IPS-20b (cell line): ENCODE results near the gene SRCIN1.
"Not testable (repeated sequence)": the region's sequence is repeated elsewhere in the genome, so short reads cannot be mapped to it uniquely, and the experiment has no call there.

ENCODE experiments used
- H3K27ac ChIP-seq: one replicate; pipeline ENCODE4 v1.5.1; 2013; ENCODE audit warnings: low read length
- H3K27me3 ChIP-seq: 2 replicates; pipeline ENCODE4 v1.6.1; 2013; ENCODE audit warnings: mild to moderate bottlenecking, low read length, inconsistent platforms; ENCODE audit not compliant: insufficient read depth
- H3K36me3 ChIP-seq: 2 replicates; pipeline ENCODE4 v1.6.1; 2013; ENCODE audit warnings: low read depth, mild to moderate bottlenecking, inconsistent platforms, low read length, moderate library complexity; ENCODE audit not compliant: insufficient read depth
- H3K4me1 ChIP-seq: 2 replicates; pipeline ENCODE4 v1.6.1; 2013; ENCODE audit warnings: mild to moderate bottlenecking, control low read depth, inconsistent platforms, low read length, moderate library complexity; ENCODE audit not compliant: insufficient read depth
- H3K4me3 ChIP-seq: 2 replicates; pipeline ENCODE4 v1.5.1; 2013; ENCODE audit warnings: mild to moderate bottlenecking, low read length, inconsistent platforms
- H3K9ac ChIP-seq: 2 replicates; pipeline ENCODE4 v1.6.1; 2013; ENCODE audit warnings: low read depth, mild to moderate bottlenecking, inconsistent platforms, low read length, moderate library complexity
- H3K9me3 ChIP-seq: 2 replicates; pipeline ENCODE4 v1.6.1; 2013; ENCODE audit warnings: mild to moderate bottlenecking, low read depth, low read length, inconsistent platforms; ENCODE audit not compliant: insufficient read depth

Gene SRCIN1

DNA sequence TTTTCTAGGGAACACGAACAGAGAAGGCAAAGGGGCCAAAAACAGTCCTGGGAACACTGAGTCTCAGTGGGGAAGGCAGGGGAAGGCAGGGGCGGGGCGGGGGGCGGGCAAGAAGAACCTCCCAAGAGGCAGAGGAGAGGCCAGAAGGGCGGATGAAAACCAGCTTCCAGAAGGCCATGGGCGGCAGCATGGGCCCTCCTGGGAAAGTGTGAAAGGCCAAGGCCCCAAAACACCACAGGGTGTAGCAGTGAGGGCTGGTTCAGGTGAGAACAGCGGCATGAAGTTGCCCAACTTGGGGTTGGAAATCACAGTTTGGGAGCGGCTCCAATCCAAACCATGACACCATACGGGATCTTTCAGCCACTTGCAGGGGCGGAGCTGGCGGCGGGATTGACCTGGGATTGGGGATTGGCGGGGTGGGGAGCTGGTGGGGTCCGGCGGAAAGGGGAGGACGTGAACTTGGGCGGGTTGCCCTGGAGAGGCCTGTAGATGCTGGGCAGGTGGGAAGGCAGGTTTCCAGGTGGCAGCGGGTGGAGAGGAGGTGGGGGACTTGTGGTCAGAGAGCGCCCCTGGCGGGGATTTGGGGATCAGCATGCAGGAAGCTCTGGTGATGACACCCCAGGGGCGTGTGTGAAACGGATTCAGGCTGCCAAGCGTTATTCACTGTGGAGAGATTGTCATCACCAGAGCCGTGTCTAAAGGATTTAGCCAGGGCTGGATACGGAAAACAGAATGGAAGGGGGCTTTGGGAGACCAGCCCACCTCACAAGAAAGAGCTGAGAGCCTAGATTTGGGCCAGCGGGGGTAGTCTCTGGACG is 96.6 kb downstream of the SRCIN1 start:
- Histone ChIP-seq H3K4me3 (peak overlapping the region; percentile 59), H3K9ac (no peak overlapping the region; the same call in 1 of the 2 replicates), H3K27ac (no peak overlapping the region), H3K36me3 (peaks cover 16% of the 10 kb centered on the region; the same call in 1 of the 2 replicates), H3K9me3 (no peaks in the 10 kb centered on the region), H3K27me3 (peaks cover 37% of the 10 kb centered on the region), H3K4me1 (peaks cover 16% of the 10 kb centered on the region)

- Histone ChIP-seq H3K9ac (no peak overlapping the region; the same call in 1 of the 2 replicates), H3K27ac (no peak overlapping the region), H3K4me3 (no peak overlapping the region; the same call in 1 of the 2 replicates), H3K27me3 (peaks cover 37% of the 10 kb centered on the region), H3K9me3 (no peaks in the 10 kb centered on the region), H3K36me3 (peaks cover 19% of the 10 kb centered on the region; the same call in 1 of the 2 replicates), H3K4me1 (peaks cover 16% of the 10 kb centered on the region)
Observed at GRCh38 chr17:38508570-38508950, 97.2 kb downstream of the SRCIN1 start.

- Histone ChIP-seq H3K4me3 (no peak overlapping the region), H3K9me3 (no peaks in the 10 kb centered on the region), H3K27ac (no peak overlapping the region), H3K9ac (no peak overlapping the region; the same call in 1 of the 2 replicates), H3K27me3 (peaks cover 37% of the 10 kb centered on the region), H3K36me3 (peaks cover 19% of the 10 kb centered on the region; the same call in 1 of the 2 replicates), H3K4me1 (peaks cover 16% of the 10 kb centered on the region)
Observed at GRCh38 chr17:38507921-38508569, 97.7 kb downstream of the SRCIN1 start.

GRCh38 chr17:38507436-38507835 is 98.3 kb downstream of the SRCIN1 start:
- Histone ChIP-seq H3K36me3 (peaks cover 20% of the 10 kb centered on the region; the same call in 1 of the 2 replicates), H3K9ac (no peak overlapping the region)

GRCh38 chr17:38504216-38504615 is 101.5 kb downstream of the SRCIN1 start:
- Histone ChIP-seq H3K9ac (no peak overlapping the region), H3K36me3 (peaks cover 24% of the 10 kb centered on the region; the same call in 1 of the 2 replicates), H3K9me3 (no peaks in the 10 kb centered on the region), H3K27me3 (peaks cover 3% of the 10 kb centered on the region; the same call in 1 of the 2 replicates), H3K27ac (no peak overlapping the region), H3K4me1 (peaks cover 9% of the 10 kb centered on the region; the same call in 1 of the 2 replicates), H3K4me3 (no peak overlapping the region)

More at GRCh38 chr17:38507436-38507835, 98.3 kb downstream of the SRCIN1 start:
- H3K27ac ChIP-seq, result no peak overlapping the region
- H3K9me3 ChIP-seq, result no peaks in the 10 kb centered on the region
- H3K4me3 ChIP-seq, result no peak overlapping the region
- H3K4me1 ChIP-seq, result peaks cover 16% of the 10 kb centered on the region
- H3K27me3 ChIP-seq, result peaks cover 34% of the 10 kb centered on the region

GRCh38 chr17:38503286-38503913 is 102.4 kb downstream of the SRCIN1 start:
- peaks cover 24% of the 10 kb centered on the region; the same call in 1 of the 2 replicates for H3K36me3 ChIP-seq
- not testable (repeated sequence) for H3K27me3 ChIP-seq, H3K4me1 ChIP-seq, H3K9ac ChIP-seq, H3K27ac ChIP-seq, H3K4me3 ChIP-seq, H3K9me3 ChIP-seq

DNA sequence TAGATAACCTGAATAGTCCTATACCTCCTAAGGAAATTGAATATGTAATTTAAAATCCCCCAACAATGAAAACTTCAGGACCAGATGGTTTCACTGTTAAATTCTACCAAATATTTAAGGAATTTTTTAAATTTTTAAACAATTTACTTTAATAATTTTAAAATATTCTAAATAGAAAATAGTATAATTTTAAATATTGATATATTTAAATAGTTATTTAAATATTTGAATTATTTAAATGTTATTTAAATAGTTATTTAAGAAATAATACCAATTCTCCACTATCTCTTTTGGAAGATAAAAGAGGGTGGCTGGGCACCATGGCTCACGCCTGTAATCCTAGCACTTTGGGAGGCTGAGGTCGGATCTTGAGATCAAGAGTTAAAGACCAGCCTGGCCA is 104.0 kb downstream of the SRCIN1 start:
- H3K27ac ChIP-seq, H3K4me3 ChIP-seq, H3K9me3 ChIP-seq, H3K27me3 ChIP-seq, H3K9ac ChIP-seq, H3K4me1 ChIP-seq: not testable (repeated sequence)
- H3K36me3 ChIP-seq, result peaks cover 23% of the 10 kb centered on the region; the same call in 1 of the 2 replicates

- not testable (repeated sequence) for H3K9ac ChIP-seq, H3K9me3 ChIP-seq, H3K36me3 ChIP-seq, H3K4me1 ChIP-seq, H3K27ac ChIP-seq, H3K27me3 ChIP-seq, H3K4me3 ChIP-seq
Observed at GRCh38 chr17:38499230-38499629, 106.5 kb downstream of the SRCIN1 start.

- Histone ChIP-seq H3K36me3 (peaks cover 15% of the 10 kb centered on the region; the same call in 1 of the 2 replicates), H3K4me1 (no peaks in the 10 kb centered on the region), H3K4me3 (no peak overlapping the region), H3K9ac (no peak overlapping the region), H3K27ac (no peak overlapping the region), H3K9me3 (no peaks in the 10 kb centered on the region), H3K27me3 (no peaks in the 10 kb centered on the region)
Observed at GRCh38 chr17:38498353-38498752, 107.4 kb downstream of the SRCIN1 start.

DNA sequence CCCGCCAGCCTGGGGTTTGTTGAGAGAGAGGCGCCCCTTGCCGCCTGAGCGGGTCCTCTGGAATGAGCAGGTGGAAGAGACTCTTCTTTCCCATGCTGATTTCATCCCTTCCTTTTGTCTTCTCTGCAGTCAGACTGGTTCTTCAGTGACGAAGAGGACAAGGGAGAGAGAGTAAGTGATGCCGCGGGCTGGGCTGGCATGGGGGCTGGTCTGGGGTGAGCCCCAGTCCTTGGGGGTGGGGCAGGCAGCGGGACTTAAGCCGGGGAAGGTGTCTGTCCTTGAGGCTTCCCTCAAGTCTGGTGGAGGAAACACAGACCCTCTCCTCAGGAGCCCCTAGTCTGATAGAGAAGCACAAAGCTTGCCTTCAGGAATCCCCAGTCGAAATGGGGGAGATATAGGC is 108.1 kb downstream of the SRCIN1 start:
- H3K27me3 ChIP-seq, H3K4me3 ChIP-seq, H3K4me1 ChIP-seq, H3K9me3 ChIP-seq, H3K27ac ChIP-seq, H3K9ac ChIP-seq: not testable (repeated sequence)
- H3K36me3 ChIP-seq, result peaks cover 22% of the 10 kb centered on the region; the same call in 1 of the 2 replicates

- not testable (repeated sequence) for H3K9ac ChIP-seq, H3K4me1 ChIP-seq, H3K4me3 ChIP-seq, H3K27ac ChIP-seq, H3K27me3 ChIP-seq, H3K9me3 ChIP-seq
- peaks cover 27% of the 10 kb centered on the region; the same call in 1 of the 2 replicates for H3K36me3 ChIP-seq
Observed at GRCh38 chr17:38494152-38494551, 111.6 kb downstream of the SRCIN1 start.
